NCI-H1048 (cell line): ENCODE results near the gene MED29.

Experiments
- DNase-seq: peaks from one replicate; lab custom pipeline; 2025; lab: John Stamatoyannopoulos, UW

The MED29 gene

GRCh38 chr19:39430675-39431593 lies 39.8 kb downstream of the MED29 start:
- DNase-seq = no peak

GRCh38 chr19:39432677-39433025 lies 41.5 kb downstream of the MED29 start:
- DNase-seq = no peak

GRCh38 chr19:39433480-39434079 lies 42.4 kb downstream of the MED29 start:
- no peak for DNase-seq

GRCh38 chr19:39434123-39435076 lies 43.2 kb downstream of the MED29 start:
- no peak for DNase-seq

- peak; percentile 96 for DNase-seq
Observed at GRCh38 chr19:39435499-39436349, 44.5 kb downstream of the MED29 start, which contains the start of gene RPS16. RPS16 (minus strand) TSS chr19:39435949; CDS start chr19:39435895, 54 bp downstream.

- no peak for DNase-seq
Observed at GRCh38 chr19:39436350-39436716, 45.2 kb downstream of the MED29 start.

GRCh38 chr19:39438270-39438934 lies 47.2 kb downstream of the MED29 start:
- DNase-seq = no peak

- DNase-seq = no peak
Observed at GRCh38 chr19:39444598-39445195, 53.5 kb downstream of the MED29 start.

GRCh38 chr19:39445196-39446111 lies 54.3 kb downstream of the MED29 start, which contains the start of gene SUPT5H:
SUPT5H (plus strand) TSS chr19:39445582; CDS start chr19:39445891, 309 bp downstream.
- peak; percentile 96 for DNase-seq

GRCh38 chr19:39446365-39447084 lies 55.3 kb downstream of the MED29 start:
- DNase-seq = no peak

- DNase-seq = no peak
Observed at GRCh38 chr19:39448271-39448670, 57.1 kb downstream of the MED29 start.

GRCh38 chr19:39449116-39449797 lies 58.1 kb downstream of the MED29 start:
- DNase-seq = no peak
